HG02852 (cell line): Measurements from ENCODE around the gene IZUMO1.
"Not testable (repeated sequence)": the region's sequence is repeated elsewhere in the genome, so short reads cannot be mapped to it uniquely, and the experiment has no call there.

Experiments used
- ATAC-seq: cut with Tn5 transposase; IDR thresholded peaks from one replicate; pipeline ENCODE4 v1.9.1; 2021; ENCODE audit warnings: mild to moderate bottlenecking, moderate library complexity; ENCODE audit not compliant: unreplicated experiment

IZUMO1 gene

DNA sequence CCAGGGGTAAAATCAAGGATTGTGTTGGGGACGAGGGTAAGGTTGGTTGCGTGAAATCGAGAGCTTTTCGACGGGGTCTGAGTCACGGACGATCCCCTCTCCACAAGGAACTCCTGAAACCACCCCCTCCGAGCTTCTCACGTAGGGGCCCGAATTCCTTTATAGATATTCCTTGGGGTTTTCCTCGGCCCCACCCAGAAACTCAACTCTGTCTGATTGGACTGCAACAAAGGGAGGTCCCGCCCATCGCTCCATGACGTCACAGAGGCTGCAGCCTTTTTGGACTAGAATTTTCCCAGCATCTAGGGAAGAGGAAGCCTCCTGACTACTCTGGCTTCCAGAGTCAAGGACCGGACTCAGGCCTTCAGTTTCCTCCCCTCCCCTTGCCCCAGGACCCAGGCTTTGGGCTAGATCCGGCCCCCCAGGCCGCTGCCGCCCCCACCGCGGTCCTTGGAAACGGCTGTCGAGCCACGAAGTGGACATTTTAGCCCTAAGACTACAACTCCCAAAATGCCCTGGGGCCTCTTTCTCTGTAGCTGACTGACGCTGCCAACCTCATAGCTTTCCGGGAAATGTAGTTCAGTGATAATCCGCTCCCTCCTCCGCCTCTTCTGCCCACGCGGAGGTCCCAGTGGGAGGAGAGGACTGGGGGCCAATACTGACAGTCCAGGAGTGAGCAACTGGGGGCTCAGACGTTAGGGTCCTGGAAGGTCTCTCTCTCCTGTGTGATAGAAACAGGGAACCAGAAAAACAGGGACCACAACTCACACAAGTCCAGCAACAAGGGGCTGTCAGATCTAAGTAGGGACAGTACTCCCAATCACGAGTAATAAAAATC, at the start of gene IZUMO1:
Gene IZUMO1 (minus strand): TSS at position 172 of the 838 bp plus-strand sequence. CDS start 1,050 bp downstream, outside the sequence.
- ATAC-seq = no peak

DNA sequence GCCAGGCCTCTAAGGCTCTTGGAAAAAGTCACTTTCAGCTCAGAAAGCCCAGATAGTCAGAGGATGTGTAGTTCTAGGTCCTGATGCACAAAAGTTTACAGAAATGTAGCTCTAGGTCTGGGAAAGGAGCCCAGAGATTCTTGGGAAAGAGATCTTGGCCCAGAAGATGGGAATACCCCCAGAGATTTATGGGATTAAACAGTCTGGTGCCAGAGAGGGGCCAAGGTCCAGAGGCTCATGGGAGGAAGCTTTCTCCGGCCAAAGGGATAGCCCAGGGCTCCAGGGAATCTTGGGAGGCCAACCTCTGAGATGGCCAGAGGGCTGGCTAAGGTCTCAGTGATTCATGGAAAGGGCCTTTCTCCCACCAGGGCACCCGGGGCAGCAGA, 49.0 kb upstream of the IZUMO1 start:
- ATAC-seq = no peak

DNA sequence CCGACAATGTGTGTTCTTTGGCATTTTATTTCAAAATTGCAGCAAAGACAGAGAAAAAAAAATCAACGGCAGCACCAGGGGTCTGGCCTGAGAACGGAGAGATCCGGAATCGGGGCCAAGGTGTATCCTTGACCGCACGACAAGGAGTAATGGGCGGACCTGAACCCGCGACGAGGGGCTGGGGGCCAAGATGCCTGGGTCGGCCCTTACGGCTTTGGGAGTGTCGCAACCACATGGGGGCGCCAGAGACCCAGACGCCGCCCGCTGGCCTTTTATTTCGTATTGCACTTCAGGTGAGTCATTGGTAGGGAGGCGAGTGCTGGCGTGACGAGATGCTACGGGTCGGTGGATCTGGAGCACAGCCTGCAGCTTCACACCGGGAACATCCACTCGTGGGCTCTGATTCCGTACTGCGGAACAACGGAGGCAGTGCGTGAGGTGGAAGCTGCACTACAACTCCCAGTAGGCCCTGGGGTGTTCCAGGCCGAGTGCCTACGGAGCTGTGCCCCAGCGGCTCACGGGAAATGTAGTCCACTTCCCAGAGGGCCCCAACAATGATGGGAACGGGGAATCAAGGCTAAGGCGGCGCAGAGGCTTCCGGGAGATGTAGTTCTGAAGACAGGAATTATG, 48.5 kb upstream of the IZUMO1 start:
- peak; percentile 83 for ATAC-seq

DNA sequence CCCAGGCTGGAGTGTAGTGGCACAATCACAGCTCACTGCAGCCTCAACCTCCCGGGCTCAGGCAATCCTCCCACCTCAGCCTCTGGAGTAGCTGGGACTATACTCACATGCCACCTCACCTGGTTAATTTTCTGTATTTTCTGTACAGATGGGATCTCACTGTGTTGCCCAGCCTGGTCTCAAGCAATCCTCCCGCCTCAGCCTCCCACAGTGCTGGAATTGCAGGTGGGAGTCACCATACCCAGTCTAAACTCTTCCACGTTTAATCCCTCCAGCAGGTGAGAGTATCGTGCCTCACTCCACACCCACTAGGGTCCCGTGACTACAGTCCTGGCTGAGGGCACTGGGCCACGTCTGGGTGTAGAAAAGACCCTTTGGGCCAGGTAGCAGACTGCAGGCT, 47.6 kb upstream of the IZUMO1 start:
- no peak for ATAC-seq

DNA sequence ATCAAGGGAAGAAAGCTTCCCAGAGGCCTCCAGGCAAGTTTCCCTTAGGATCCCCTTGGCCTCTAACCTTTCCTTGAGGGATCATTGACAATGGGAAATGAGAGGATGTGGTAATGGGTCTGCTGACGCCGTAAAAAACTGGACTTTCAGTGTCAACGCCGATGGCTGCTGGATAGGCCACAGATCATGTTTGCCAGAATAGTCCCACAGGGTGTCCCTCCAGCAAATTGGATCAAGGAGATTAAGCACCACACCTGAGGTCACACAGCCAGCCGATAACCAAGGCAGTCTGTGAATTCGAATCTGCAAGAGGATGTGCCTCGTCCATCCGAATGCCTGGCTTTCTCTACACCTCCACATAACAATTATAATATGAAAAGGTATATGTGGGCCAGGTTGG, 46.6 kb upstream of the IZUMO1 start:
- ATAC-seq = no peak

DNA sequence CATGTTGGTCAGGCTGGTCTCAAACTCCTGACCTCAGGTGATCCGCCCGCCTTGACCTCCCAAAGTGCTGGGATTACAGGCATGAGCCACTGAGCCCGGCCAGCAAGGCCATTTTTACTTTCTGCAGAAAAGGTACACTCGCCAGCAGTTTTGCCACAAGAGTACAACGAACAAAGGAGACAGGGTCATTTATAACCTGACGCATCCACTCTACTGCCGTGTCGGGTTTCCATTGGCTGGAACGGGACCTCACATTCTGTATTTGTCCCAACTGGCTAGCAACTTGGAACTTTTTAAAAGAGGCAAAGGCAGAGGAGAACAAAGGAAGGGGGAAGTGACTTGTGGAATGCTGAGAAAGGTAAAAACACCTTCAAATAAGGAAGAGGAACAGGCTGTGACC, 40.6 kb upstream of the IZUMO1 start:
- ATAC-seq = not testable (repeated sequence)

DNA sequence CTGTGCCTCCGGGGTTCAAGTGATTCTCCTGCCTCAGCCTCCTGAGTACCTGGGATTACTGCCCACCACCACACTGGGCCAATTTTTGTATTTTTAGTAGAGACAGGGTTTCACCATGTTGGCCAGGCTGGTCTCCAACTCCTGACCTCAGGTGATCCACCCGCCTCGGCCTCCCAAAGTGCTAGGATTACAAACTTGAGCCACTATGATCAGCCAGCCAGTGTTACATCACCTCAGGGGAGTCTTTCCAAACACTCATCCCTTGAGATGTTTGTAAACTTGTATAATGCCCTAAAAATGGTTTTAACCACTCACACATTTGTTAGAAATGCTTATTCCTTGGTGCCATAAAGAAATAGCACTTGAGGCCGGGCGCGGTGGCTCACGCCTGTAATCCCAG, 39.7 kb upstream of the IZUMO1 start:
- not testable (repeated sequence) for ATAC-seq

DNA sequence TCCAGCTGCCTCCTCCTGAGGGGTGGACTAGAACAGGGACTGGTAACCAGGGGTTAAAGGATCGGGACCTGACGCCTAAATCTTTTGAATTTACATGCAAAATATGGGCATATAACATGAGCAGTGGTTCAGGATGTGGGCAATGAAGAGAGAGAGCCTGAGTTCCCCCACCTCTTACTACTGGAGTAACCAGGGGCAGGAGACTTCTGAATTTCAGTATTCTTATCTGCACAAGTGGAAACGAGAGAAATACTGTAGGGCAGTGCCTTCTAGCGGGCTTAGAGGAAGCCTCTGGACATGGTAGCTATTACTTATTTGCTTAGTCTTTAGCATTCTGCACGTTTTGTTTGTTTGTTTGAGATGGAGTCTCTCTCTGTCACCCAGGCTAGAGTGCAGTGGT, 37.8 kb upstream of the IZUMO1 start:
- ATAC-seq = no peak

DNA sequence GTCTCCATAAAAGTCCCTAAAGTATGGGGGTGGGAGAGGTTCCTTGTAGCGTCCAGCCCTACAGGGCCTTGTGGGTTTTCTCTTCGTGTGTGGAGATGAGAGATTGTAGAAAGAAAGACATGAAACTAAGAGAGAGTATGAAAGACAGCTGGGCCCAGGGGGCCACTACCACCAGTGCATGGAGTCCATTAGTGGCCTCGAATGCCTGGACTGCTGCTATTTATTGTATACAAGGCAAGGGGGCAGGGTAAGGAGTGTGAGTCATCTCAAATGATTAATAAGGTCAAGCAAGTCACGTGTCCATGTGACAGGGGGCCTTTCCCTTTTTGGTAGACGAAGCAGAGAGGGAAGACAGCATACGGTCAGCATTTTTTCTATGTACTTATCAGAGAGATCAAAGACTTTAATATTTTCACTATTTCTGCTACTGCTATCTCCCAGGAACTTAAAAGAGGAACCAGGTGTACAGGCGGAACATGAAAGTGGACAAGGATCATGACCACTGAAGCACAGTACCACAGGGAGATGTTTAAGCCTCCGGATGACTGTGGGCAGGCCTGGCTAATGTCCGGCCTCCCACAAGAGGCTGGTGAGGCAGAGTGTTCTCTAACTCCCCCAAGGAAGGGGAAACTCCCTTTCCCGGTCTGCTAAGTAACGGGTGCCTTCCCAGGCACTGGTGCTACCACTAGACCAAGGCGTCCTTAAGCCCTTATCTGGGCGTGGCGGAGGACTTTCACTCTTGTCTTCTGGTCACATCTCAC, 34.1 kb upstream of the IZUMO1 start:
- no peak for ATAC-seq

DNA sequence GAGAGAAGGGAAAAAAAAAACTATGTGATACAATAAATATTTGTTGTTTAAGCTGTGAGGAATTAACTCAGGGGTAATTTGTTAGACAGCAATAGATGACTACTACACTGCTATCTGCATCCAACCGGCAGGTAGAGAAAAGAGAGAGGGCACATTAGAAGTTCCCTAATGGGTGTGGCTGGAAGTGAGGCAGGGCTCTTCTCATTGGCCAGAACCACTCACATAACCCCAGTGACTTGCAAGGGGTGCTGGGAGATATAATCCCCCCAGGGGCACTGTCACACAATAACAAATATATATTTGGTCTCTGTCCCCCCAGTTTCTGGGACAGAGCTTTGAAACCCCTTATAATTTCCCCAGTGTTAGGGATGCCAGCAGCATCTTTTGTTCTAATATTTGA, 32.9 kb upstream of the IZUMO1 start:
- ATAC-seq = no peak

DNA sequence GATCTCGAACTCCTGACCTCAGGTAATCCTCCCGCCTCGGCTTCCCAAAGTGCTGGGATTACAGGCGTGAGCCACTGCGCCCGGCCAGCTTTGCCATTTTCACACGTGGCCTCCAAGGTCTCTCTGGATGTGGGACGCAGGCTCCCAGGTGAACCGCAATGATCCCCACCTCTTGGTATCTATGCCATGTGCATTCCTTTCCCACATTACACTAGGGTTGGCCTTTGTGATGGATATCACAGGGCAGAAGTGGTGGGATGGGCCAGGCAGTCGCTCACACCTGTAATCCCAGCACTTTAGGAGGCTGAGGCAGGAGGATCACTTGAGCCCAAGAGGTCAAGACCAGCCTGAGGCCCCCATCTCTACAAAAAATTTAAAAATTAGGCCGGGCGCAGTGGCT, 31.0 kb upstream of the IZUMO1 start:
- ATAC-seq = no peak

DNA sequence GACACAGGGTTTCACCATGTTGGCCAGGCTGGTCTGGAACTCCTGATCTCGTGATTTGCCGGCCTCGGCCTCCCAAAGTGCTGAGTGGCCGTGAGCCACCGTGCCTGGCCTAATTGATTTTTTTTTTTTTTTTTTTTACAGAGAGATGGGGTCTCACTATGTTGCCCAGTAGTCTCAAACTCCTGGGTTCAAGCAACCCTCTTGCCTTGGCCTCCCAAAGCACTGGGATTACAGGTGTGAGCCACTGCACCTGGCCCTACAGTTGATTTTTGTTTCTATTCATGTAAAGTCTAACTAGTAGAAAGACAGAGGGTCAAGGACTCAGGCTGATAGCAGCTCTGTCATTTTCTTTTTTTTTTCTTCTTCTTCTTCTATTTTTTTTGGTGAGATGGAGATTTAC, 30.4 kb upstream of the IZUMO1 start:
- ATAC-seq = no peak

DNA sequence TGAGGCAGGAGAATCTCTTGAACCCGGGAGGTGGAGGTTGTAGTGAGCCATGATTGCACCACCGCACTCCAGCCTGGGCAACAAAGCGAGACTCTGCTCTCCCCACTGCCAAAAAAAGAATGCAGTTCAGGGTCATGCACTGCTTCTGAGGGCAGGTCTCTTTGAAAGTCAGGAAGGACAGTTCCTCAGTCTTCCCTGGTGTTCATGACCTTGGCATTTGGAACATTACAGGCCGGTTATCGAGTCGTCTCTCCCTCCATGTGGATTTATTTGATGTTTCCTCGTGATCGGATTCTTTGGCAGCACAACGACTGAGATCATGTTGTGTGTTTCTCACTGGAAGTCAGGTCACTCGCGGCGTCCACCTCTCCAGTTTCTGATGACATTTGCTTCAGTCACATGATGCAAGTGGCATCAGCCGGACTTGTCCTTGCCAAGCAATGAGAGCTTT, 25.8 kb upstream of the IZUMO1 start:
- no peak for ATAC-seq

DNA sequence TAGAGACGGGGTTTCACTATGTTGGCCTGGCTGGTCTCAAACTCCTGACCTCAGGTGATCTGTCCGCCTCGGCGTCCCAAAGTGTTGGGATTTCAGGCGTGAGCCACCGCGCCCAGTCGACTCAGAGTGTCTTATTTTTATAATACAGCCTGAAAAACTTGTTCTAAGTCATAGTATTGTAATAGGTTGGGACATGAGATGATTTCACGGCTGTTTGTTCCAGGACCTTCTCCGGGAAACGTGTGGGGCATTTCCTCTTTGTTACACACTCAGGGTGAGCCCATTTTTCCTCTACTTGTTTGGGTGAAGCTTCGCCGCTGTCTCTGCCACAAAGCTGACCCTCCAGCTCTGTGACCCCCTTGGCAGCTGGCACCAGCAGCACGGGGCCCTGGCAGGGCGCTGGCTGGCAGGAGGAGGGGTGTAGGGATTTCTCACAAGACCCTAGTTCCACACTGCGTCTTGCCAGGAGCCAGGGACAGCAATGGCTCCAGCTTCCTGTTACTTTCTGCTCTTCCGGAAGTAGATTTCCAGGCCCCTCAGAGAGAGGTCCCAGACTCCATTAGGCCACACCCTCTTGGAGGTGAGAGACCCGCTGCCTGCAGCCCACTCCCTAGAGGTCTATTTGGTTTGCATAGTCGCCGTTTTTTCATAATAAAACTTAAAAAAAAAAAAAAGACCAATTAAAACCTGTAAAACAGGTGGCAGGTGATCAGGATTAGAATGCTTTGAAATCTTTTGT, 24.2 kb upstream of the IZUMO1 start:
- no peak for ATAC-seq

DNA sequence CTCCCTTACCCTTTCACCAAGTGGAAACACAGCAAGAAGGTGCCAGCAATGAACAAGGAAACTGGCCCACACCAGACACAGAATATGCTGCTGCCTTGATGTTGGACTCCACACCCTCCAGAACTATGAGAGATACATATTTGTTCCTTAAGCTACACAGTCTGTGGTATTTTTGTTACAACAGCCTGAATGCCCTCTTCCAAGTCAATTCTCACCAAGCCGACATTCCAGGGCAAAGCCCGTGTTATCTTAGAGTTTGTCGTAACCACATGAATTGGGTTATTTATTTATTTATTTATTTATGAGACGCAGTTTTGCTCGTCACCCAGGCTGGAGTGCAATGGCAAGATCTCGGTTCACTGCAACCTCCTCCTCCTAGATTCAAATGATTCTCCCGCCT, 23.6 kb upstream of the IZUMO1 start:
- no peak for ATAC-seq

DNA sequence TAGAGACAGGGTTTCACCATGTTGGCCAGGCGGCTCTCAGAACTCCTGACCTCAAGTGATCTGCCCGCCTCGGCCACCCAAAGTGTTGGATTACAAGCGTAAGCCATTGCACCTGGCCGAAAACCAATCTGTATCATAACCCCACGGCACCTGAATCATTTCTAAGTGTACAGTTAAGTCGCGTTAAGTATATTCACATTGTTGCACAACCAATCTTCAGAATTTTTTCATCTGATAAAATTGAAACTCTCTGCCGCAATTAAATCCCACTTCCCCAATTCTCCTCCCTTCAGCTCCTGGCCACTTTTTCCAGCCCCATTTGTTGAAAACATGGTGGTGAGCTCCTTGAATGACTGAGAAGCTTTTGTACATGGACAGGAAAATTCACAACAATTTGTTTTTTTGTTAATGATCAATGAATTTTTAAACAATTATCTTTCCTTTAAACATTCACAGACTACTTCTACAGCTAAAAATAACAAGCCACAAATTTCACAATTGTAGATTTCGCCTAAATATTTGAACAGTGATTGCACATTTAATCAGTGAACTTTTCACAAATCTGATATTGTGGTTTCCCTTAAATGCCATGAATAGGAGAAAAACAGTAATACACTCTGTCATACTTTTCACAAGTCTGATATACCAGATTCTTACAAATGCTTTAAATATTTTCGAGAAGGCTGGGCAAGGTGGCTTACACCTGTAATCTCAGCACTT, 22.4 kb upstream of the IZUMO1 start:
- ATAC-seq = no peak

DNA sequence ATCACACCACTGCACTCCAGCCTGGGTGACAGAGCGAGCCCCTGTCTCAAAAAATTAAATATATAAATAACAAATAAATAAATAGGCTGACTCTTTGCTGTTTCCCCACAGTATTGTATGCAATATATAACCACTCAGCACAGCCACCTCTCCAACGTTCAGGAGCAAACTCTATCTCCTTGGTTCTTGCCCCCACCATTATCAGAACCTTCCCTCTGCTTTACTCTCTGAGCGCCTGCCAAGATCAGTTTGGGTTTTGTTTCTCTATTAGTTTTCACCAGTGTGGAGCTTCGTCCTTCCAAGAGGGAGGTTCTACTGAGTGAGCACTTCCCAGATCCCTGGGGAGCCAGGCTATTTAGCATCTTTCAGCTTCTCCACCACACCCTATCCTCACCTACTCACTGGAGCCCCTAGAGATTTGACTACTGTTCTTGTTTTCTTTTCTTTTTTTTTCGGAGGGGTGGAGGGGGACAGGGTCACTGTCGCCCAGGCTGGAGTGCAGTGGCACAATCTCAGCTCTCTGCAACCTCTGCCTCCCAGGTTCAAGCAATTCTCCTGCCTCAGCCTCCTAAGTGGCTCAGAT, 21.6 kb upstream of the IZUMO1 start:
- ATAC-seq = not testable (repeated sequence)

DNA sequence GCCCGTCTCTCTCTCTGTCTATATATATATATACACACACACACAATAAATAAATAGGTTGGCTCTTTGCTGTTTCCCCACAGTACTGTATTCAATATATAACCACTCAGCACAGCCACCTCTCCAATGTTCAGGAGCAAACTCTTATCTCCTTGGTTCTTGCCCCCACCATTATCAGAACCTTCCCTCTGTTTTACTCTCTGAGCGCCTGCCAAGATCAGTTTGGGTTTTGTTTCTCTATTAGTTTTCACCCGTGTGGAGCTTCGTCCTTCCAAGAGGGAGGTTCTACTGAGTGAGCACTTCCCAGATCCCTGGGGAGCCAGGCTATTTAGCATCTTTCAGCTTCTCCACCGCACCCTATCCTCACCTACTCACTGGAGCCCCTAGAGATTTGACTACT, 19.1 kb upstream of the IZUMO1 start:
- ATAC-seq = not testable (repeated sequence)

DNA sequence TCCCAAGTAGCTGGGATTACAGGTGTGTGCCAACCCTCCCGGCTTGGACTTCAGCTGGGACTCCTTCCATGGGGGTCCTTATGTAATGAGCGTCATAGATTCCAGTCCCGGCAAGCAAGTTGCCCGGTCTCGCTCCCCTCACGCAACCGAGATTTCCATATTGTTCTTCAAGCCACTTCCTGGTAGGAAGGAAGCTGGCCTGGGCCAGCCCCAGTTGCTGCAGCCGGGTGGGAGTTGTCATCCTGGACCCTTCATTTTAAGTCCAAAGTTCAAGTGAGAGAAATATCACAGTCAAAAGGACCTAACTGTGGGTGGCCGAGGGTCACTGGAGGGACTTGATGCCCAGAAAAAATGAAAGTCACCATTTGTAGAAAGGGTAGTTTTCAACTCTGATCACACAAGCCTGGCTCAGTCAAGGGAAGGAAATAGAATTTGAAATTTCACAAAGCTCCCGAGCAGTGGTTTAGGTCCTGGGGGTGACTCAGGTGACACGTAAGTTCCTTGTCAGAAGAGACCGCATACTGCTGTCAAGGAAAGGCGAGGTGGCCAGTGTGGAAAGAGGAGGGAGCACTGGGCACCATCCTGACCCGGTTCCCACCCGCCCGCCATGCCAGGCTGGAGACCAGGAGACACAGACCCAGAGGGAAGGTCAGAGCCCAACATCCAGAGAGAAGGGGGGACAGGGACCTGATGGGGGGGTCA, 13.9 kb upstream of the IZUMO1 start:
- ATAC-seq = no peak
